RWPE2 (cell line): ENCODE results near the gene UGT1A3.

Experiments used
- ATAC-seq: fragments of 200-7000 bp; cut with Tn5 transposase; 3 replicates; pipeline ENCODE4 v1.9.1; 2021; ENCODE audit warnings: low read depth
- DNase-seq: peaks from one replicate; pipeline ENCODE4 v3.0.0-alpha.2; 2020; ENCODE audit warnings: low spot score
- H3K27ac ChIP-seq: fragments of 450-650 bp; 2 replicates; pipeline ENCODE4 v1.5.1; 2017; ENCODE audit warnings: mild to moderate bottlenecking; ENCODE audit not compliant: poor library complexity, severe bottlenecking
- H3K27me3 ChIP-seq: fragments of 250-450 bp; sonication (Bioruptor Pico); 2 replicates; pipeline ENCODE4 v1.5.1; 2021; ENCODE audit warnings: mild to moderate bottlenecking, moderate library complexity; ENCODE audit not compliant: insufficient read depth, poor library complexity, severe bottlenecking
- H3K36me3 ChIP-seq: fragments of 250-450 bp; sonication (Bioruptor Pico); 2 replicates; pipeline ENCODE4 v1.5.1; 2020; ENCODE audit warnings: low read depth, mild to moderate bottlenecking, moderate library complexity
- H3K4me1 ChIP-seq: fragments of 250-450 bp; sonication (Bioruptor Pico); 2 replicates; pipeline ENCODE4 v1.5.1; 2021; ENCODE audit warnings: mild to moderate bottlenecking, moderate library complexity; ENCODE audit not compliant: insufficient read depth, poor library complexity, severe bottlenecking
- H3K4me3 ChIP-seq: fragments of 250-450 bp; sonication (Bioruptor Pico); 2 replicates; pipeline ENCODE4 v1.5.1; 2021; ENCODE audit warnings: mild to moderate bottlenecking, moderate library complexity; ENCODE audit not compliant: severe bottlenecking
- H3K9me3 ChIP-seq: fragments of 250-450 bp; sonication (Bioruptor Pico); 2 replicates; pipeline ENCODE4 v1.5.1; 2021; ENCODE audit warnings: mild to moderate bottlenecking, moderate library complexity; ENCODE audit not compliant: severe bottlenecking
- CTCF ChIP-seq: fragments of 450-650 bp; IDR thresholded peaks from one replicate; pipeline ENCODE4 v1.5.1; 2017; ENCODE audit warnings: mild to moderate bottlenecking, moderate library complexity; ENCODE audit not compliant: poor library complexity, severe bottlenecking

UGT1A3 gene

GRCh38 chr2:233801357-233802131 is 72.7 kb downstream of the UGT1A3 start:
- H3K4me1 ChIP-seq, result no peaks in the 10 kb centered on the region
- no peak overlapping the region for H3K27ac ChIP-seq
- no peak overlapping the region for H3K4me3 ChIP-seq
- no peaks in the 10 kb centered on the region for H3K36me3 ChIP-seq
- DNase-seq (no peak), ATAC-seq (peak; percentile 68)
- no peak for TF ChIP-seq CTCF
- no peaks in the 10 kb centered on the region for H3K27me3 ChIP-seq
- no peaks in the 10 kb centered on the region for H3K9me3 ChIP-seq

- DNase-seq, result no peak
- Histone ChIP-seq H3K36me3 (no peaks in the 10 kb centered on the region), H3K27me3 (no peaks in the 10 kb centered on the region), H3K4me1 (no peaks in the 10 kb centered on the region), H3K27ac (no peak overlapping the region), H3K9me3 (no peaks in the 10 kb centered on the region), H3K4me3 (no peak overlapping the region)
- ATAC-seq, result no peak
- TF ChIP-seq CTCF, result no peak
Measured at GRCh38 chr2:233802132-233802815, 73.4 kb downstream of the UGT1A3 start.

GRCh38 chr2:233803292-233803911 is 74.6 kb downstream of the UGT1A3 start:
- ATAC-seq (no peak), DNase-seq (no peak)
- H3K36me3 ChIP-seq, result no peaks in the 10 kb centered on the region
- no peak for TF ChIP-seq CTCF
- no peaks in the 10 kb centered on the region for H3K27me3 ChIP-seq
- H3K4me3 ChIP-seq, result no peak overlapping the region
- H3K27ac ChIP-seq, result no peak overlapping the region
- no peaks in the 10 kb centered on the region for H3K4me1 ChIP-seq
- no peaks in the 10 kb centered on the region for H3K9me3 ChIP-seq

GRCh38 chr2:233803994-233804393 is 75.2 kb downstream of the UGT1A3 start:
- H3K36me3 ChIP-seq, result no peaks in the 10 kb centered on the region
- no peaks in the 10 kb centered on the region for H3K4me1 ChIP-seq
- no peak overlapping the region for H3K27ac ChIP-seq
- no peak for TF ChIP-seq CTCF
- DNase-seq, result peak; percentile 36
- no peak for ATAC-seq
- H3K9me3 ChIP-seq, result no peaks in the 10 kb centered on the region
- no peaks in the 10 kb centered on the region for H3K27me3 ChIP-seq
- no peak overlapping the region for H3K4me3 ChIP-seq
